Endothelial cell of hepatic sinusoid (primary cell): ENCODE results near the gene JUP.
"Not testable (repeated sequence)": the region's sequence is repeated elsewhere in the genome, so short reads cannot be mapped to it uniquely, and the experiment has no call there.

Experiments used
- in situ Hi-C: cut with HindIII; loops from 2 replicates; pipeline ENCODE4 v1.10.0; 2017; ENCODE audit warnings: low sequenced_read_pairs

The JUP gene

DNA sequence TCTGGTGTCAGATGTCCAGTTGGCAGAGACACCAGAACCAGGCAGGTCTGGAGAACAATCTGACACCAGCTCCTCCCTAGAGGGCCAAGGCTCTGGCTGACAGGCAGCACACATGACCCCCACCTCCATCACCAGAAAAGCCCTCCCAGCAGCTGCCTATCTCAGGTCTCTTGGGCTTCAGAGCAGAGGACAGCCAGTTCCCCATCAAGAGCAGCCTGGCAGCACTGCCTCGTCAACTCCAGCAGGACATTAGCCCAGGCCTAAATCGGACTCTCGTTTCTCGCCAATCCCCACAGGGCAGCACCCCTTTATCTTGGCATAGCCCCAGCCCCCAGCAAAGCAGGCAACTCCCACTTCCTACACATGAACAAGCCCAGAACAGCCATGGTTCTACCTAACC, 4.4 kb downstream of the JUP start:
- in situ Hi-C loops = no loop called here

DNA sequence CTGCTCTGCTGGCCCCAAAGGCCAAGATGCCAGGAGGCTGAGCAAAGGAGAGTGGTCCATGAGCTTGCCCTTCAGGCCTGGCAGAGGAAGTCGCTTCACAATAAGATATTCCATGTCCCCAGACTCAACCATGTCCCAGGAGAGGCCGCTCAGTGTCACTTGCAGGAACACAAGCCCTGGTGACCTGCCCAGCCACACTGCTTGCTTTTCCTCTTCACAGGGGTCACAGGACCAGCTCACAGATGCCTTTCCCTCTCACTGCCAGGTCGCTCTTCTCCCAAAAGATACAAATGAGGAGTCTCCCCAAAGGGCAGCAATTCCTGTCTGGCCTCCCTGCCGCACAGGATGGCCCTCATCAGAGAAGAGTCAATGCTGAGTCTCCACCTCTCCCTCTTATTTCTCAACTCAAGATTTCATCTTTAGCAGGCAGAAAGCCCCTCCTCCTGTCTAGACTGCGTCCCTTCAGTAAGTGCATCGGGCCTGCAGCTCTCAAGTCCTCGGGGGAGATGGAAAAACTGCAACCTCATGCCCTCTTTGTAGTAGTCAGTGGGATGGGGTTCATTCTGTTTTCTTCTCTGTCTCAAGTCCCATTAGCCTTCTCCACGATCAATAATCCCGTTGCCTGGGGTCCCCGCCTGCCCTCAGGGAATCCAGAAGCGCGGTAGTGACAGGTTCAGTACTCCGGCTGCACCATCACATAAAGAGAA, 5.0 kb downstream of the JUP start:
- in situ Hi-C loops = no loop called here

DNA sequence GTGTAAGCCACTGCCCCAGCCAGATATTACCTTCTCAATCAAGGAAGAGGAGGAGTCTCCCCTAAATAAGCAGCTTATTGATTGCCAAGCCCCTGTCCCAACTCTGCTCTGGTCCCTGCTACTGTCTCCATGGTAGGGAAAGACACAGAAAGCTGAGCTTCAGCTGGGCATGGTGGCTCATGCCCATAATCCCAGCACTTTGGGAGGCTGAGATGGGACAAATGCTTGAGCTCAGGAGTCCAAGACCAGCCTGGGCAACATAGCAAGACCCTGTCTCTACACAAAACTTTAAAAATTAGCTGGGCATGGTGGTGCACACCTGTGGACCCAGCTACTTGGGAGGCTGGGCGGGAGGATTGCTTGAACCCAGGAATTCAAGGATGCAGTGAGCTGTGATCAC, 6.6 kb downstream of the JUP start:
- in situ Hi-C loops = no loop called here

DNA sequence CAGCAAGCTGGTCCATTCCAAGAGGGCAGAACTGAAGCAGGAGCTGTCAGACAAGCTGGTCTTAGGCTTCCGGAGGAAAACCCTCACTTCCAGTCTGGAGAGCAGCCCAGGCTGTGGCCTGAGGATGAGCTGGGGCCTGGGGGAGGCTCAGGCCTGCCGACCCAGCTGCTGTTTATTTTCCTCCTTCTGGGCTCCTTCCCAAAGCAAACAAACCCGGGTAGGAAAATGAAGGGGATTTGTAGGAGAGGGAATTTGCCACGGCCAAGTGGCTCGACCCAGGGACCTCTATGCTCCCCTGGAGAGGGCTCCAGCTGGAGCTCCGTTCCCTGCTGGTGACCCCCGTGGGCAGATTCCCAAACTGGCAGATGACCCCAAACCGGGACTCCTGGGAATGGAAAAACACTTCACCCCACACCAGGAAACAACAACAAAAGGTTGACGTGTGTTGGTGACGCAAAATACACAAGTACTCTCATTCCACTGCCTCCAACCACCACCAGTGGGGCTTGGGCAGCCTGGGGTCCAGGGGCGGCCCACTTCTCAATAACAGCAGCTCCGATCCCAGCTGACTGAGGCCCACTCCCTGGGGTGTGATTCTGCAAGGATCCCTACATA, 8.8 kb downstream of the JUP start:
- in situ Hi-C loops = no loop called here

DNA sequence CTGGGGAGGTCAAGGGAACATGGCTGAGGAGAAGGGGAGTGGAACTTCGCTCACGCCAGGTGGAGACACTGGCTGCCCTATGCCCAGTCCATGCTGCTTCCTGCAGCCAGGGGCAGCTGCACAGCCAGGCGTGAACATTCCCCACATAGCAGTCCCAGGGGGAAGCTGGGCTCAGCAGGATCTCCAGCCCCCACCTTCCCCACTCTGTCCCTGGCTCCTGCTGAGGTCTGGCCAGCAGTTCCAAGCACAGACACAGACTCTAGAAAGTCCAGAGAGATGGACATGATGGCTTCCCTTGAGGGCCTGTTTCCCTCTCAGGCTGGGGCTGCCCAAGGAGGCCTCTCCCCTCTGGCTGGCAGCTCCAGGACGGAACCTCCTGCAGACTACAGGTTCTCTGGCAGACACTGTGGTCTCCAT, 9.3 kb downstream of the JUP start:
- in situ Hi-C loops = no loop called here

DNA sequence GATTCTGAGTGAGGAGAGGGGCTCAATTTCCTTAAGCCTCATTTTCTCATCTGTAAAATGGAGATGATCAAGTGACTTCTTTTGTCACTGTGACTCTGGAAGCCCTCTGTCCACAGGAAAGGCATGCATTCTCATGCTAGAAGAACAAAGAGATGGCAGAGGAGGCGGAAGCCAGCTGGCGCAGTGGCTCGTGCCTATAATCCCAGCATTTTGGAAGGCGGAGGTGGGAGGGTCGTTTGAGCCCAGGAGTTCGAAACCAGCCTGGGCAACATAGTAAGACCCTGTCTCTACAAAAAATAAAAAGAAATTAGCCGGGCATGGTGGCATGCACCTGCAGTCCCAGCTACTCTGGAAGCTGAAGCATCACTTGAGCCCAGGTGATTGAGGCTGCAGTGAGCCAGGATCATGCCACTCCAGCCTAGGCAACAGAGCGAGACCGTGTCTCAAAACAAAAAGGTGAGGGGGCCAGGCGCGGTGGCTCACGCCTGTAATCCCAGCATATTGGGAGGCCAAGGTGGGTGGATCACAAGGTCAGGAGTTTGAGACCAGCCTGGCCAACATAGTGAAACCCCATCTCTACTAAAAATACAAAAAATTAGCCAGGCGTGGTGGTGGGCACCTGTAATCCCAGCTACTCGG, 10.1 kb downstream of the JUP start:
- in situ Hi-C loops = not testable (repeated sequence)

DNA sequence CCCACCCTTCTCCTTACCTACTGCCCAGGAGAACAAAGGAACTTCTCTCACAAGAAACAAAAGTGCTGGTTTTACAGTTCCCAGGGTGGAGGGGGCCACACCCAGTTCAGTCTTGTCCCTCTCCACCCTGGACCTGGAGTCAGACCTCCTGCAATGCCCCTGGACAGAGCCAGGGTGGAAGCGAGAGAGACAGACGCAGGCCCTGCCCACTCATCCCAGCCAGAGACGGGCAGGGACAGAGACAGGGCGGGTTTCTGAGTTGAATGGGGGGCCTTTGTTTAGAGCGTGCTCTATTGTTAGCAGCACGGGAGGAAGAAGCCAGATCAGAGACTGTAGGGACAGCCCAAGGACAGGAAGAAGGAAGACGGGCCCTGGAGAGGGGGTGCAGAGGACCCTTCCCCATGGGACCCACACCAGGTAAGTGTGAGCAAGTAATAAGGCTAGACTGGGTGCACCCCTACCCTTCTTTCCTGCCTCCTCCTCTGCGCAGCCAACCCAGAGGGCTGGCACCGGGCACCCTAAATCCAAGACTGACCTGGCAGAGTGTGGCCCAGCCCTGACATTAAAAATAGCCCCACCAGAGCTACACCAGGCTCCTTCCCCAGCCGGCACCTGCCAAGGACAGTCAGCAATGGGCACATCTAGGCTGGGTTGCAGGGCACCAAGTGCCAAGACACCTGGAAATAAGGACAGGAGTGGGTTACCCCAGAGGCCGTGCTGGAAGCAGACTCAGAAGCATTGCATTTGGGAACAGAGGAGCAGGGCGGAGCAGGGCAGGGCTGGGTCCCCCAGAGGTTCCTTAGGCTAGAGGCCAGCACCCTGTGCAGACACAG, 10.9 kb downstream of the JUP start:
- in situ Hi-C loops = no loop called here

DNA sequence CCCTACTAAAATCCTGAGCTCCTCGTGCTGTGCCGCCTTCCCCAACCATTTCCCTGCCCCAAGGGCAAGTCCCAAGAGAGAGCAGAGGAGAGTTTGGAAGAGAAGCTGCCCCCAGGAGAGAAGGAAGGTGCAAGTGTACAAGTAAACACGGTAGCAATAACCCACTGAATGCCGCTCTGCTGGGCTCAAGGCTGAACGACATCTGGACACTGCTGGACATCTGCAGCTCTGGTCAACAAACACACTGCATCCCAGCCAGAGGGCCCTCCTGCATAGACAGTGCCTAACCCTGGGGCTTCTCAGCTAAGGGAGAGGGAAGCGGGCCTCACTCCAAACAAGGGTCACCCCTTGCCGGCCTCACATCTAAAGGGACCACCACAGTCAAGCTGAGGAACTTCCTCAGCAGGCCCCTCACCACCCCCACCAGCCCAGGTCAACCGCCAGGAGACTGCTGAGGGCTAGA, 12.7 kb downstream of the JUP start:
- in situ Hi-C loops = no loop called here

DNA sequence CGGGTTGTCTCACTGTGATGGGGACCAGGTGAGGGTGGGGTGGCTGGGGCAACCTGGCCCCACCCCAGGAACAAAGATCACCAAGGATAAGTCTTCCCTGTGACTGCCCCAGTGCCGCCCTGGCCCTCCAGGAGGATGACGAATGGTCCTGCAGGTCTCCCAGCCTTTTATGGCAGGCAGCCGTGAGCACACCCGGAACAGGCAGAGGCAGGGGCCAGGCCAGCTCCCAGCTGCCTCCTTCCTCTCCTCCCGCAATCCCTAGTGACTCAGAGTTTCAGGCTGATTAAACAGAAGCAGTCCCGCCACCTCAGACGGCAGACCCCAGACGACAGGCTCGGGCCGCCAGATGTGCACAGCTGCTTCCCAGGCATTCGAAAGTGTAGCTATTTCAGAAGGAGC, 13.3 kb downstream of the JUP start:
- in situ Hi-C loops = no loop called here

DNA sequence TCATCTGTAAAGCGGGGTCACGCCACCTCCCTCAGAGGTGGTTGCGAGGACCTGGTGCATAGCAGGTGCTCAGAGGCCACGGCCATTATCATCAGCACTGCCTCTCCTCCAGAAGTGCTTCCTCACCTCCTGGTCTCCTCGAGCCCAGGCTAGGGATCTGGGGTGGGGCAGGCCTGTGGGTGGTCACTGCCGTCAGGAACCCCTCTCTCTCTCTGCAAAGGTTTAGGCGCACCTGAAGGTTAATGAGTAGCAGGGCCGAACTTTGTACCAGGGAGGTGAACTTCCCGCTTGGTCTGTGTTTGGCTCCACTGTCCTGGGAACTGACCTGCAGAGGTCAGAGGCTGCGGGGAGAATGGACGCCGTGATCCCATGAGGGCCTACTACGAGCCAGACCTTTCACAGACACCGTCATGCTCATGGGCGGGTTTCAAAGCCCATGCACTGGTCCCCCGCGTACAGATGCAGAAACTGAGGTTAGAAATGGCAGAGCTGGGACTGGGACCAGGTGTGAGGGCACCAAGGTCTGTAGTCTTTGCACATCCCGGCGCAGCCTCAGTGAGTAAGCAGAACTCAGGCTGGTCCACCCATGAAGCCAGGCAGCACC, 13.8 kb downstream of the JUP start:
- in situ Hi-C loops = no loop called here

DNA sequence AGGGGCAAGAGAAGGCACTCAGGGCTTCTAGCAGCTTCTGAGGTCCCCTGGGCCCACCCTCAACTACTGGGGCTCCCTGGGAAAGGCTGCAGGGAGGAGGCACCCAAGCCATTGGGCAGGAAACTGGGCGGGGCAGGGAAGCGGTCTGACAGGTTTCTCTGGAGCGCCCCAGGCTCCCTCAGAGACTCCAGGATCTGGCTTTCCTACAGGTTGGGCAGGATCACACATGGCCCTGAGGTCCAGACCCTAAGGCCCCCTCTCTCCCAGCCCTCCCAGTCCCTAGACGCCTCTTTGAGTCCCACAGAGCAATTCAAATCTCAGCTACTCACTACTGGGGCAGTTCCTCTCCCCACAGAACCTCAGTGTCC, 14.3 kb downstream of the JUP start:
- in situ Hi-C loops = no loop called here

DNA sequence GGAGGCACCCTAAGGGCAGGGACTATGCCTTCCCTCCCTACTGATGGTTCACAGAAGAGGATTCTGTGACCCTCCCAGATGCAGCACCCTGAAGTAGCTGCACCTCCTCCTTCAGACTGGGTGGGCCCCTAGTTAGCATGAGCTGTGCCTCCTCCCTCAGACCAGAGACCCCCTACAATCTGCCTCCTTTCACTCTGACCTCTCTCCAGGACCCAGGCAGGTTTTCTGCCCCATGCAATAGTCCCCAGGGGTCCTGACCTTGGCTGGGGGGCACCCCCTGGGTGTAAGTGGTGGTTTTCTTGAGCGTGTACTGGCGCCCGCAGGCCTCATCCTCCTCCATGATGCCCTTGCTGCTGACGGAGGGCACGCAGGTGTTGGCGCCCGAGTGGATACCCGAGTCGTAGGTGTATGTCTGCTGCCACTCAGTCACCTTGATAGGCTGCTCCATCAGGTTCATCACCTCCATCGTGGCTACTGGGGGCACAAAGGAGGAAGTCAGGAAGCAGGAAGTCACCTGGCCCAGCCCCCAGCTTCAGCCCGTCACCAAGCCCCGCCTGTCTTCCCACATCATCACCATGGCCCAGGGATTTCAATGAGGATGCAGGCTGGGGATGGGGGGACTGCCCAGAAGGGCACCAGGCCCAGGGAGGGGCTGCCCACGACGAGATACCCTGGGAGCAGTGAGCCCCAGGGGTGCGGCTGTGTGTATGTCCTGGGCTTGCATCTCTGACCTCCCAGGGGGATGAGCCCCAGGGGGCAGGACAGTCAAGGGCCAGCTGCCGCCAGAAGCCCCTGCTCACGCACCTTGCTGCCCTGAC, 14.9 kb downstream of the JUP start:
- in situ Hi-C loops = no loop called here

DNA sequence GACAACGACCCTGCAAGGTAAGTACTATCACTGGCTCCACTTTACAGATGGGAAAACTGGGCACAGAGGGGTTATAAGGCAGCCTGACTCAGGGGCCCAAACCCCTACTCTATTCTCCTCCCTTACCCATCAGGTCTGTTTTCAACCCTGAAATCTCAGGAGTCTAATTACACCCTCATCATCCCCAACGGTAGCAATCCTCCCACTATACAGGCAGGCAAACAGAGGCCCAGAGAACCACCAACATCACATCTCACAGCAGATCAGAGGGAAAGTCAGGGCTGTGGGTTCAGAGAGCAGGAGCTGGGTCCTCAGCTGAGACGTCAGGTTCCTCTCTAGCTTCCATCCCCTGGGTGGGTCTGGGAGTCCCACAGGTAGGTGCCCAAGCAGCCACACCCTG, 16.5 kb downstream of the JUP start:
- in situ Hi-C loops = no loop called here

DNA sequence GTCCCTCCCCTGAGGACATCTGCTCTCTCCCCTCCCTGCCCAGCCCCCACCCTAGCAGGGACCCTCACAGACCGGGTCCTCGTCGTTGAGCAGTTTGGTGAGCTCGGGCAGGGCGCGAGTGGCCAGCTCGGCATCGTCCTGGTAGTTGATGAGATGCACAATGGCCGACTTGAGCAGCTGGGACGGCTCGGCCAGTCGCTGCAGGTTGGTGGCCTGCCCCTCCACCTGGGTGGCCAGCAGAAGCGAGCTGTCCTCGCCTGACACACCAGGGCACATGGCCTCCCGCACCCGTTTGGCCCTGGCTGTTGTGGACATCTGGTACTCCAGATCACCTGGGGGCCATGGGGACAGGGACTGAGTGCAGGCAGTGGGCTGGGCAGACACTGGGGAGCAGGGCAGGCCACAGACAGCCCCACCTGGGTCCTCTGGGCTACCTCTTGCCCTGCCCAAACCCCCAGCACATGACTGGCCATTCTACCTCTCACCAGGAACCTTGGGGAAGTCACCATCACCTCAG, 17.1 kb downstream of the JUP start:
- in situ Hi-C loops = no loop called here

DNA sequence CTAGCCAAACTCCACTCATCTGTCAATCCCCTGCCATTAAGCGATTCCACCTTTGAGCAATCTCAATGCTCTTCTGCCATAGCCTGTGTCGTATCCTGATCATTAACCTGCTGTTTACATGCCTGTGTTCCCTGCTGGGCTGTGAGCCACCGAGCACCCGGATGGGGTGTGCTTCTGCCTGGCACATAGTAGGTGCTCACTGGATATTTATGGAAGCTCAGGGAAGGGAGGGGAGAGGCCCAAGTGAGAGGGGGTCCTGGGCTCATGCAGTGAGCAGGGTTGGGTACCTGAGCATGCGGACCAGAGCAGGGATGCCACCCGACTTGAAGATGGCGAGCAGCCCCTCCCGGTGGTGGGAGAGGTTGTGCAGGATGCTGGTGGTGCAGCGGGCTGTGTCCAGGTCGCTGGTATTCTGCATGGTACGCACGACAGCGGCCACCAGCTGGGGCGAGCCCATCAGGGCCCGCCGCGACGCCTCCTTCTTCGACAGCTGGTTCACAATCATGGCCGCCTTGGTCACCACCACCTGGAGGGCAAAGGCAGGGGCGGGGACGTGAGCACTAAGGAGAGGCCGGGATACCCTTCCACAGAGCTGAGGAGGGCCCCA, 17.7 kb downstream of the JUP start:
- in situ Hi-C loops = no loop called here

DNA sequence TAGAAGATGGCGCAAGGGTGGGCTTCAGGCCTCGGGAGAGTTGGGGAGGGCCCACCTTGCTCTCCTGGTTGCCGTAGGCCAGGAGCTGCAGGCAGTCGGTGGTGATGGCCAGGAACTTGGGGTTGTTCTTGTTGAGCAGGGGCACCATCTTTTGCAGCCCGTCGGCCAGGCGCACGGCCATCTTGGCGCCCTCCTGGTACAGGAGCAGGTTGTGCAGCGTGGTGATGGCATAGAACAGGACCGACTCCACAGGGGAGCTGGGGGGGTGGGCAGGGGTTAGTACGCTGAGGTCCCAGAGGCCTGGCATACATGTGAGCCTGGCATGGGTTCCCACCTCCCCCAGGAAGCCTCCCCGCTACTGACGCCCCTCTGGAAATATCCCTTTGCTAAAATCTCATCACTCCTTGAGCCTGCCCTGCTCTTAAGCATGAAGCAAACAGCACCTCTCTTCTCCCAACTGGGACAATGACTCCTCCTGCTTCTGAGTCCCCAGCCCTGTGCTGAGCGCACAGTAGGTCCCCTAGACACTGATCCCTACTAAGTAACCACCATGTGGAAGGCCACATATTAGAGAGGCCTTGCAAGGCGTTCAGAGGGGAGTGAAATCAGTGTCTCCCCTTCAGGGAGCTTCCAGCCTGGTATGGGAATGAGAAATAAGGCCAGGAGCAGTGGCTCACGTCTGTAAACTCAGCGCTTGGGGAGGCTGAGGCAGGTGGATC, 19.0 kb downstream of the JUP start:
- in situ Hi-C loops = no loop called here

DNA sequence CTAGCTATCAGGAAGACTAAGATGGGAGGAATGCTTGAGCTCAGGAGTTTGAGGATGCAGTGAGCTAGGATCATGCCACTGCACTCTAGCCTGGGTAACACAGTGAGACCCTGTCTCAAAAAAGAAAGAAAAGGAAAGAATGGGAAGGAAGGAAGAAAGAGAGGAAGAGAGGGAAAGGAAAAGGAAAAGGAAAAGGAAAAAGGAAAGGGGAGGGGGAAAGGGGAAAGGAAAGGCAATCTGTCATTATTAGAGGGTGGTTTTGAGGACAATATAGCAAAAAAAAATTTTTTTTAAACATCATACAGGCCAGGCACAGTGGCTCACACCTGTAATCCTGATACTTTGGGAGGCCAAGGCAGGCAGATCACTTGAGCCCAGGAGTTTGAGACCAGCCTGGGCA, 20.4 kb downstream of the JUP start:
- in situ Hi-C loops = no loop called here

DNA sequence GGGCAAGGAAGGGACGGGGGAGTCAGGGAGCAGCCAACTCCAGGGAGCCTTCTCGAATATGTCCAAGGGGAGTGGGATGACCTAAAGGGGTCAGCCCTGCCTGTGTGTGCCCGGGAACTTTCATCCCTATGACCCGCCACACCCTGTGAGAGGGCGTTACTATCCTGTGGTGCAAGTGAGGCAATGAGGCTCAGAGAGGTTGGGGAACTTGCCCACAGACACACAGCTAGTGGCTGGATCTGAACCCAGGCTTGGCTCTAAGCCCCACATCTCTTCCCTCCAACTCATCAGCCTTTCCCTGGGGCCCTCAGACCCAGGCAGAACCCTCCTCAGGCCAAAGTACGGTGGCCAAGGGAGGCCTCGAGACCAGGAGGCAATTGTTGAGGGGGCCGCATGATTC, 23.2 kb downstream of the JUP start:
- in situ Hi-C loops = no loop called here

DNA sequence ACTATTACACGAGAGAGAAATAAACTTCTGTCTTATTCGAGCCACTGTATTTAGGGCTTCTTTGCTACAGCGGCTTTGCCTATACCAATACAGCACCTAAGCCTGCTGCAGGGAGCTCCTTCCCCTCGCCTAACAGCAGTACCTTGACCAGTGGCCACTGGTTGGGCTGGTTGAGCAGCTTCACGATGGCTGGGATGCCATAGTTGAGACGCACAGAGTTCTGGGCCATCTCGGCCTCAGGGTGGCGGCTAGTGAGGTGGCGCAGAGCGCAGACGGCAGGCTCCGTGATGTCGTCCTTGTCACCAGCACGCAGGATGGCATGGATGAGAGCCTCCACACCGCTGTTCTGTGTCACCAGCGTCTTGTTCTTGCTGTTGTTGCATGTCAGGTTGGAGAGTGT, 23.7 kb downstream of the JUP start:
- in situ Hi-C loops = no loop called here
